ACC112 (cell line): Measurements from ENCODE around the gene PRDM16.

ENCODE experiments used
- H2AFZ ChIP-seq: fragments of 200-600 bp; sonication (generic); one replicate; pipeline ENCODE4 v1.6.0; 2017; ENCODE audit warnings: antibody characterized with exemption, low read length; ENCODE audit not compliant: unreplicated experiment
- H3K27ac ChIP-seq: fragments of 200-600 bp; sonication (generic); 2 replicates; pipeline ENCODE4 v1.5.1; 2014; ENCODE audit warnings: low read depth, mild to moderate bottlenecking, antibody characterized with exemption, low read length, moderate library complexity
- H3K27me3 ChIP-seq: fragments of 200-600 bp; sonication (generic); 2 replicates; pipeline ENCODE4 v1.6.1; 2014; ENCODE audit warnings: mild to moderate bottlenecking, antibody characterized with exemption, low read length, moderate library complexity, mixed read lengths; ENCODE audit not compliant: insufficient read depth
- H3K36me3 ChIP-seq: fragments of 200-600 bp; sonication (generic); 2 replicates; pipeline ENCODE4 v1.6.1; 2016; ENCODE audit warnings: mild to moderate bottlenecking, antibody characterized with exemption, low read length, moderate library complexity, mixed read lengths; ENCODE audit not compliant: insufficient read depth
- H3K4me1 ChIP-seq: fragments of 200-600 bp; sonication (generic); one replicate; pipeline ENCODE4 v1.6.1; 2016; ENCODE audit warnings: low read length, mixed read lengths; ENCODE audit not compliant: insufficient read depth, unreplicated experiment, control insufficient read depth
- H3K4me3 ChIP-seq: fragments of 200-600 bp; sonication (generic); 2 replicates; pipeline ENCODE4 v1.5.1; 2014; ENCODE audit warnings: mild to moderate bottlenecking, low read depth, low read length
- H3K79me2 ChIP-seq: fragments of 200-600 bp; sonication (generic); one replicate; pipeline ENCODE4 v1.6.0; 2016; ENCODE audit warnings: low read length; ENCODE audit not compliant: control insufficient read depth, unreplicated experiment, insufficient read depth

The PRDM16 gene

GRCh38 chr1:3365523-3366125 is 296.6 kb downstream of the PRDM16 start:
- Histone ChIP-seq H3K27ac (no peak overlapping the region), H3K4me1 (peaks cover 45% of the 10 kb centered on the region), H2AFZ (no peak overlapping the region), H3K79me2 (no peaks in the 10 kb centered on the region), H3K27me3 (no peaks in the 10 kb centered on the region), H3K4me3 (no peak overlapping the region), H3K36me3 (no peaks in the 10 kb centered on the region)

- H3K27ac ChIP-seq = peak overlapping the region; percentile 52; the same call in 1 of the 2 replicates
- no peaks in the 10 kb centered on the region for H3K36me3 ChIP-seq
- no peak overlapping the region for H3K4me3 ChIP-seq
- no peaks in the 10 kb centered on the region for H3K79me2 ChIP-seq
- peaks cover 45% of the 10 kb centered on the region for H3K4me1 ChIP-seq
- H3K27me3 ChIP-seq = no peaks in the 10 kb centered on the region
- no peak overlapping the region for H2AFZ ChIP-seq
Observed at GRCh38 chr1:3366126-3367051, 297.4 kb downstream of the PRDM16 start.

- H3K79me2 ChIP-seq = no peaks in the 10 kb centered on the region
- 0 out of 2 replicates have a peak overlapping the region, but pooled peaks have one; percentile 82 for H3K27ac ChIP-seq
- H3K36me3 ChIP-seq = no peaks in the 10 kb centered on the region
- peaks cover 45% of the 10 kb centered on the region for H3K4me1 ChIP-seq
- no peak overlapping the region for H3K4me3 ChIP-seq
- H2AFZ ChIP-seq = no peak overlapping the region
- H3K27me3 ChIP-seq = no peaks in the 10 kb centered on the region
Observed at GRCh38 chr1:3367376-3367775, 298.4 kb downstream of the PRDM16 start.

GRCh38 chr1:3368059-3368458 is 299.1 kb downstream of the PRDM16 start:
- Histone ChIP-seq H3K27me3 (no peaks in the 10 kb centered on the region), H3K4me3 (peak overlapping the region; percentile 20; the same call in 1 of the 2 replicates), H3K36me3 (no peaks in the 10 kb centered on the region), H3K4me1 (peaks cover 49% of the 10 kb centered on the region), H2AFZ (no peak overlapping the region), H3K27ac (peak overlapping the region; percentile 82), H3K79me2 (no peaks in the 10 kb centered on the region)

- Histone ChIP-seq H3K36me3 (no peaks in the 10 kb centered on the region), H3K27me3 (no peaks in the 10 kb centered on the region), H3K79me2 (no peaks in the 10 kb centered on the region), H2AFZ (peak overlapping the region; percentile 8), H3K27ac (peak overlapping the region; percentile 82), H3K4me1 (peaks cover 56% of the 10 kb centered on the region), H3K4me3 (peak overlapping the region; percentile 20)
Observed at GRCh38 chr1:3368711-3369445, 299.9 kb downstream of the PRDM16 start.

GRCh38 chr1:3369446-3370076 is 300.6 kb downstream of the PRDM16 start:
- Histone ChIP-seq H2AFZ (peak overlapping the region; percentile 8), H3K27ac (peak overlapping the region; percentile 82), H3K36me3 (no peaks in the 10 kb centered on the region), H3K79me2 (no peaks in the 10 kb centered on the region), H3K4me1 (peaks cover 58% of the 10 kb centered on the region), H3K27me3 (no peaks in the 10 kb centered on the region), H3K4me3 (peak overlapping the region; percentile 20)

GRCh38 chr1:3370856-3371703 is 302.1 kb downstream of the PRDM16 start:
- Histone ChIP-seq H3K4me1 (peaks cover 55% of the 10 kb centered on the region), H3K79me2 (no peaks in the 10 kb centered on the region), H3K36me3 (no peaks in the 10 kb centered on the region), H3K27ac (no peak overlapping the region), H3K4me3 (no peak overlapping the region), H3K27me3 (no peaks in the 10 kb centered on the region), H2AFZ (no peak overlapping the region)

GRCh38 chr1:3372317-3372716 is 303.3 kb downstream of the PRDM16 start:
- no peaks in the 10 kb centered on the region for H3K27me3 ChIP-seq
- H3K4me1 ChIP-seq = peaks cover 44% of the 10 kb centered on the region
- no peak overlapping the region for H3K27ac ChIP-seq

GRCh38 chr1:3373175-3373574 is 304.2 kb downstream of the PRDM16 start:
- no peak overlapping the region for H3K4me3 ChIP-seq
- no peak overlapping the region for H2AFZ ChIP-seq
- H3K27me3 ChIP-seq = no peaks in the 10 kb centered on the region
- peaks cover 36% of the 10 kb centered on the region for H3K4me1 ChIP-seq
- H3K27ac ChIP-seq = peak overlapping the region; percentile 12; the same call in 1 of the 2 replicates
- H3K79me2 ChIP-seq = no peaks in the 10 kb centered on the region
- H3K36me3 ChIP-seq = no peaks in the 10 kb centered on the region

More at GRCh38 chr1:3372317-3372716, 303.3 kb downstream of the PRDM16 start:
- no peaks in the 10 kb centered on the region for H3K79me2 ChIP-seq
- H3K4me3 ChIP-seq = no peak overlapping the region
- no peaks in the 10 kb centered on the region for H3K36me3 ChIP-seq
- no peak overlapping the region for H2AFZ ChIP-seq
